KG1 (cell line): ENCODE measurements around the gene STOML1.

ENCODE experiments used
- DNase-seq: peaks from one replicate; lab custom pipeline; 2025; lab: John Stamatoyannopoulos, UW

STOML1 gene

DNA sequence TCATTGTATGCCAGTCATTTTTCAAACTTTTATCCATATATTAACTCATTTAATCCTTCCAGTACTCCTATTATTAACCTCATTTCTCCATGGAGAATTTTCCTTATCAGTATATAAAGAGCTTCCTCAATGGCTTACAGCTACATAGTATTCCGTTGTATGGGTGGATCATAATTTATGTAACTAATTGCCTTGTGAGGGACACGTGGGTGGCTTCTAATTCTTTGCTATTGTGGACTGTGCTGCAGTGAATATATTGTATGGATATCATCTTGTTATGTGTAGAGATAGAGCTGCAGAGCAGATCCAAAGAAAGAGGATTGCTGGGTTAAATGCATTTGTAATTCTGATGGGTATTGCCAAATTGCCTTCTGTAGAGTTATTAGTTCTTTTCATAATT, 27.6 kb upstream of the STOML1 start:
- DNase-seq = no peak

DNA sequence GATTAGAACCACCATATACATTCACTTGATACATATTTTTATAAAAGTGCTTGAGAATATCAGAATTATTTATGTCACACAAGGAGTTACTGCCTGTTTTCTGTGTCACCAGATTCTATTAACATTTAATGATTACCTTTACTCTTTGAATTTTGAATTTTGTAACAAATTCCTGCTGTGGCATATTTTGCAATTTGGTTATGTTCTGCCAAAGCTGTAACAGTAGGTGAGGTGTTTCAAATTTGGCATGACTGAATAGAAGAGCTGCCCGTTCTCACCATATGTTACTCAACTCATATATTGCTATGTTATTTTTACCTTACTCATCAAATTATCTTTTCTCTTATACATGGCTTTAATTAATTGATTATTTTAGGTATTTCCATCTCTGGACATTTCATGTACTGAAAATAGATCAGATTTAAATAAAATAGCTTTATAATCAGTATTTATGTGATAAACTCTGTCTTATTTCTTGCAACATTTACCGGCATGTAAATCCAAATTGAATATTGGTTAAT, 21.3 kb upstream of the STOML1 start:
- no peak for DNase-seq

DNA sequence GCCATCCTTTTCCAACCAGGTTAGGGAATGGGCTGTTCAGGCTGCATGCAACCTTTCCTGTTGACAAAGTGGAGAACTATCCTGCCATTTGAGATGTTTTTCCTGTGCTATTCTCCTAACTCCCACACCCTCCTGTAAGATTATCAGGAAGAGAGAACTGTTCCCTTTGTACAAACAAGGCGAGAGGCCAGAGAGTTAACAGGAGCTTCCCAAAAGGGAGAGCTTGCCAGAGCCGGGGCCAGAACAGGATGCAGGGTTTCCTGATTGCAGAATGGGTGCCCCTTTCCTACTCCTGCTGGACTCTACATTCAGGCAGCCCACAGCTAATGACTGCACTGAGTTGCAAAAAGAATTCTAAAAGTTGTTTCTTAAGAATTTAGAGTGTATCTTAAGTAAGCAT, 19.5 kb upstream of the STOML1 start:
- no peak for DNase-seq

DNA sequence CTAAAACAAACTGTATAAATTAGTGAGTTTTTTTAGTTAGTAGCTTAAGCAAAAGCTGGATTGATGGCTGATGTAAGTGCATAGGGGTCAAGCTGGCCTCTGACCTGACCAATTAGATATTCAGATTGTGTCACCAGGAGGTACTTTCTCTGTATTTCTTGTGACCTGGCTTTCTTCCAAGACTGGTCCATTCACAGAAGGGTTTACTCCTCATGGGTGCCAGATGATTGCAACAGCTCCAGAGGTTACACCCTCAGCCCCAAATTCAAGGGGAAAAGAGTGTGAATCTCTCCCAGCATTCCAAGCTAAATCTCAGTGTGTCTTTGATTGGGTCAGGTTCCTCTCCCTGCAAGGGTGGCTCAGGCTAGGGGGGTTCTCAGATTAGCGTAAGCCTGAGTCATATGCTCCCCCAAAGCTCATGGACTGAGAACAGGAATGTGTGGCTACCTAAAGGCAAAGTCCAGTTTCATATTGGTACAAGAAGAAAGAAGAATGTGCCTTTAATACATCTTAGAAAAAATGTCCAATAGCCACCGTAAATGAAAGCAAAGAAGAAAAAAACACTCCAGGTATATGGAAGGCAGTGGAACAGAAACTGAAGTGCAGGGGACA, 18.9 kb upstream of the STOML1 start:
- no peak for DNase-seq

DNA sequence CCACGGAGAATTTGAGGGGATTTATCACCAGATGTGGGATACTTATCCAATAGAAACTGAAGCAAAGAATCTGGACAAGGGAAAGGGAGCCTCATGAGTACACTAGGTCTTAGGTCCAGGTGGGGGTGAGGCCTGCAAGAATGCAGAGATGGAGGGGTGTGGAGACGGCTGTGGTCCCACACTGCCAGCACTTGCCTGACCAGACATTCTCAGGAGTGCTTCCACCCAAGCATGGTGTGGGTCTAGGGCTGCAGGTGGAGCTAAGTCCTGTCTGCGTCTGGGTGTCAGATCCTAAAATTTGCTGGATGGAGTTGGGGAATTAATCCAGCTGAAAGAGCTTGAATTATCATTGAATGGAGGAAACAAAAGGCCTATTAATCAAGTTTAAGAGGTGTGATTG, 16.8 kb upstream of the STOML1 start:
- DNase-seq = no peak

DNA sequence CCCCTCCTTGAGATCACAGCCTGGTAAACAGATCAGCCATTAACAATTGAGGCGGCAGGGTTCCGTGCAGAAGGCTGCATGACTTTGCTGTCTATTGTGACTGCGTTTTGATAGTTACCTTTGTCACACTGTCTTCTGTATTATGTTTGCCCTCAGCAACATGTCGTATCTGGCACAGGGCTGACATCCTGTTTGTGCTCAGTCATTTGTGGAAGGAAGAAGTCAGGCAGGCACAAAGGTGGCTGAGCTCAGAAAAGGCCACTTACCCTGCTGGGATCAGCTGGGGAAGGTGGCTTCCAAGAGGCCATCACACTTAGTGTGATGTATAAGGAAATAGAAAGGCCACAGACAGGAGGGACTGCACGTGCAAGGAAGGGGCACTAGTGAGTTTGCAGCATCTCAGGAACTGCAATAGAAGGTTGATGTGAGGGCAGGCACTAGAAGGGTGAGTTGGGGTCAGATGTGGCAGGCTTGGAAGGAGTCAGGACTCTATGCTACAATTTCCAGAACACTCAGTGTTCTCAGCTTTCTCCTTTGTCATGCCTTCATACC, 15.8 kb upstream of the STOML1 start:
- no peak for DNase-seq

DNA sequence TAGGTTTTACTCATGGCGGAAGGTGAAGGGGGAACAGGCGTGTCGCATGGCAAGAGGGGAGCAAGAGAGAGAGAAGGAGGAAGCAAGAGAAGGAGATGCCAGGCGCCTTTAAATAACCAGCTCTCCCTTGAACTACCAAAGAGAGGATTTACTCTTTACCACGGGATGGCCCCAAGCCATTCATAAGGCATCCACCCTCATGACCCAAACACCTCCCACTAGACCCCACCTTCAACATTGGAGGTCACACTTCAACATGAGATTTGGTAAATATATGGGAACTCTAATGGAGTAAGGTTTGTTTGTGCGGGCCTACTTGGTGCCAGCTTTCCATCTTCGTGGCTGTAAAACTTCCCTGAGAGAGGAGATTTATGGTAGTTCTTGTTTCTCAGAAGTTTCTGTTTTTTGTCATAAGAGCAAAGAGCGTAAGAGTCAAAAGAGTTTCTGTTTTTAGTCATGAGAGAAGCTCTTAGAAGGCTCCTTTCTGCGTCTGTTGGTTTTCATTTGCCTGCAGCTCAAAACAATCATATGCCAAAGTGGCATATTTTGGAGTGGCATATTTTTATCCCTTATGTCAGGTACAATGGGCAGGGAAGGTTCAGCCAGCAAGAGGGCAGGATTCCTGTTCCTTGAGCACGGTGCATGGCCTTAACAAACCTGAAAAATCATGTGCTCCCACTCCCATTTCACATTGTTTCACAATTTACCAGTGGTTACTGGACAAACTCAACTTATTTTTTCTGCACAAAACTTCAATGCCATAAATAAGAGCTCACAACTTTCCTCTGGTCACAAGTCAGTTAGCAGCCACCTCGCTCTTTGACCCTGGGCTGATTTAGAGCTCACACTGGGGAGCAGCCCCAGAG, 14.9 kb upstream of the STOML1 start:
- DNase-seq = no peak

DNA sequence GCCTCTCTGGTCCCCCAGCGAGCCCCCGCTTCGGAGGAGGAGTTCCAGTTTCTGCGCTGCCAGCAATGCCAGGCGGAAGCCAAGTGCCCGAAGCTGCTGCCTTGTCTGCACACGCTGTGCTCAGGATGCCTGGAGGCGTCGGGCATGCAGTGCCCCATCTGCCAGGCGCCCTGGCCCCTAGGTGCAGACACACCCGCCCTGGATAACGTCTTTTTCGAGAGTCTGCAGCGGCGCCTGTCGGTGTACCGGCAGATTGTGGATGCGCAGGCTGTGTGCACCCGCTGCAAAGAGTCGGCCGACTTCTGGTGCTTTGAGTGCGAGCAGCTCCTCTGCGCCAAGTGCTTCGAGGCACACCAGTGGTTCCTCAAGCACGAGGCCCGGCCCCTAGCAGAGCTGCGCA, 5.9 kb upstream of the STOML1 start:
- DNase-seq = no peak

DNA sequence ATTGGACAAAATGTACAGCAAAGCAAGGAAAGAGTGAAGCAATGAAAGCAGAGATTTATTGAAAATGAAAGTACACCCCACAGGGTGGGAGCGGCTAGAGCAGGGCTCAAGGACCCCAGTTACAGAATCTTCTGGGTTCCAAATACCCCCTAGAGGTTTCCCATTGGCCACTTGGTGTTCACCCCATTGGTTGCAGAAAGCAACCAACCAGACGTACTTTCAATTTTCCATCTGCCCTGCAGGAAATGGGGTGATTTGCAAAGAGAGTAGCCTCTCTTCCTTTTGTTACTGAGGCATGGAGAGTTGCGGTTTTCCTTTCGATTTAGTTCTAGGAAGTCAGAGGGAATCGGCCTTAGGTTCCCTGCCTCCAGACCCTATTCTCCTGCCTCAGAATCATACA, 4.8 kb upstream of the STOML1 start:
- no peak for DNase-seq

DNA sequence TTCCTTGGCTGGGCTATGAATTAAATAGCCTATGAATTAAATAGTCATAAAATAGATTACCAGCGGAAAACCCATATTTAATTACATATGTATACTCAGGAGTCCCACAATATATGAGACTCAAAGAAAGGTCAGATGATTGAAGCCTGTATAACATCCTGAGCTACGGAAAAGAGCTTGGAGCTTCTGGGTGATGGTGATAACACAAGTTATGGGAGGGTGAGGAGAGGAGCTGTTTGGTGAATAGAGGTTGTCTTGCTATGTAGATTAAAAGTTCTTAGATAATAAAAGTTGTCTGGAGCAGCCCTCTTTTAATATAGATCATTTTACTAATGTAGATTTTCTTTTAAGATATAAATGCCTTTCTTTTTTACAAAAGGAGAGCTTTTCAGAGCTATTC, 4.2 kb upstream of the STOML1 start:
- DNase-seq = no peak

DNA sequence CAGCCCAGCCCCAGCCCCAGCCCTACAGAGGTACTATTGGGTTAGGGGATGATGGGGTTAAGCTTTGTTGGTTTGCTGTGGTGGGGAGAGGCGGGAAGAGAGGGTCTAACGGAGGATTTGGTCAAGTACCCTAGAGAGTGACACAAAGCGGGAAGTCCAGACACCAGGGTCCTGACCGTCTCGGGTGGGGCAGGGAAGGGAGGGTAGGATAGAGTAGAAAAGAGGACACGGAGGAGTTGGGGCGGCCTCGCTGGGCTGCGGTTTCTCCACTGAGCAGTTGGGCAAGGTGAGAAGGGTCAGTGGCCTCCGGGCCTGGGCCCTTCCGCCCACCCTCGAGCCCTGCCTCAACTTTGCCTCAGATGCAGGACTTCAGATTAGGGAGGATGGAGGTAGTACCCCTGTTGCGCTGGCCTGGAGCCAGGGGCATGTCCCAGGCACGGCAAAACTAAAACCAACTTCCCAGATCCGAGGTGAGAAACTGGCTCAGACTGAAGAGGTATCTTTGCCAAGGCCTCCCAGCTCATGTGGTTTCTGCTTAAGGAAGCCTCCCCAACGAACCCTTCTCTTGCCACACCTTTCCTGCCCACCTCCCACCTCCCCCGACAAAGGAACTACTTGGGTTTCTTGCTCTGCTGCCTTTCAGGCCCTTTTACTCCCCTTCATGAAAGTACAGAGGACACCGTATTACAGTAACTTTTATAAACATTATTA, 3.0 kb upstream of the STOML1 start:
- DNase-seq = no peak

DNA sequence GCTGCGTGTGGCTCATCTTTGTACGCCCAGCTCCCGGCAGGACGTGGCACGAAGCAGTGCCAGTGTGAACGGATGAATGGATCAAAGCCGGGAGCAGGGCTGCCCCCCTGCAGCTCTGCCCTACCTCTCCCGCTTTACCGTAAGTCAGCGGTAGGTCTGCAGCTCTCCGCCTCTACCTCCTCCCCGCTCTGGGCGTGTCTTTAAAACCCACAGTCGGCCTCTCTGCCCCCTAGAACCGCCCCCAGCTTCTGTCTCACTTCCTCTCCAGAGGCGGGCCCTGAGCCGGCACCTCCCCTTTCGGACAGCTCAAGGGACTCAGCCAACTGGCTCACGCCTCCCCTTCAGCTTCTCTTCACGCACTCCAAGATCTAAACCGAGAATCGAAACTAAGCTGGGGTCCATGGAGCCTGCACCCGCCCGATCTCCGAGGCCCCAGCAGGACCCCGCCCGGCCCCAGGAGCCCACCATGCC, 2.4 kb upstream of the STOML1 start, which contains the start of gene PML:
TSS of gene PML (plus strand) at position 304 of the 471 bp plus-strand sequence. CDS start at position 401, 97 bp downstream.
- DNase-seq = peak; percentile 88

DNA sequence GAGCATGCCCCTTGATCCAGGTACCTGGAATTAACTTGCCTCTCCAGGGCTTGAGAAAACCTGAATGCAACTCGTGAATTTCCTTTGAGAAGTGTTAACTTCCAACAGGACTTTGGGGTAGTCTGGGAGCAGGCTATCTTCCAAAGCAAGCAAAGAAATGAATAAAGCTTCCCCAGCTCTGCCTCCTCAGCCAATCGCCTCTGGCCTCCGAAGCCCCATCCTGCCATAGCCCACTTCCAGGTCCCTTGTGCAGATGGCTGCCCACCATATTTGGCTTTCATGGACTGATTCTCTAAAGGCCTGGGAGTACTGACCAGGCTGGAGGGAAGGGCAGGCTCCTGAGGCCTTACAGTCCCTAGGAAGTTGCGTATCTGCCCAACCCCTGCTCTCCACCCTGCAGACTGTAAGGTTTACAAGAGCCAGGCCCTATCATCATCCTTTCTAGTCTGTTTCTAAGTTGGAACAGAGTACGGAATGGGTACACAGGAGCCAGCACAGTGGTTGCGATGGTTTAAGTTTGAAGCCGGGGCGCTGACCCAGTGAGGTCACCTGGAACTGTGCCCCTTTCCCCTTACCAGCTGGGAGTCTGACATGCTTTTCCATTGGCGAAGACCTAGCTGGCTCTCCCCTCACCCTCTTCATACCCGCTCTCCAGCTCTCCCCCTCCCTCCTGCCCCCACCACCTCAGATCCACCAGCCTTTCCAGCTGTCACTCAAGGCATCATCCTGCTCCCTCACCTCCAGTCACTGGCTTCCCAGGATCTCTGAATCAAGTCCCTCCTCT, 1.3 kb upstream of the STOML1 start:
- no peak for DNase-seq

DNA sequence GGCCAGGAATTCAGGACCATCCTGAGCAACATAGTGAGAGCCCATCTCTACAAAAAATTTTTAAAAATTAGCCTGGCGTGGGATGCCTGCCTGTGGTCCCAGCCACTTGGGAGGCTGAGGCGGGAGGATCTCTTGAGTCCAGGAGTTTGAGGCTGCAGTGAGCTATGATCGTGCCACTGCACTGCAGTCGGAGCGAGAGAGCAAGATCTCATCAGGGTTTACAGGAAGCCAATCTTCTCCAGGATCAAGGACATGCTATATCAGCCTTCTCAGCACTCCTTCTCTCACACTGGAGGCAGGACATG, 451 bp upstream of the STOML1 start:
- DNase-seq = no peak

DNA sequence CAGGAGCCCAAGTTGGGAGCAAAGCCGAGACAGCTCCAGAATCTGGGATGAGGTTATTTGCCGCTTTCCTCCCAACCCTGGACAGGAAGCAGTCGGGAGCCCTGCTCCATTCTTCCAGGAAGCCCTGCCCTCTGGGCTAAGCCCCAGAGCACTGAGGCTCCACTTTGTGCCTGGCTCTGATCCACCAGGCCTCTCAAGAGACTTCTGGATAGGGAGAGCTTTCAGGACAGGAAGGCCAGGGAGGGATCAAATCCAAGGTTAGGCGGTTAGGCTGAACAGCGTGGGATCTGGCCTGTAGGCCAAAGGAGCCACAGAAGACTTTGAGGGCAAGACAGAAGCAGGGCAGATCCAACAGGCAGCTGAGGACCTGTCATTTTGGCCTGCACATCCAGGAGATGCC, 835 bp downstream of the STOML1 start:
- no peak for DNase-seq

DNA sequence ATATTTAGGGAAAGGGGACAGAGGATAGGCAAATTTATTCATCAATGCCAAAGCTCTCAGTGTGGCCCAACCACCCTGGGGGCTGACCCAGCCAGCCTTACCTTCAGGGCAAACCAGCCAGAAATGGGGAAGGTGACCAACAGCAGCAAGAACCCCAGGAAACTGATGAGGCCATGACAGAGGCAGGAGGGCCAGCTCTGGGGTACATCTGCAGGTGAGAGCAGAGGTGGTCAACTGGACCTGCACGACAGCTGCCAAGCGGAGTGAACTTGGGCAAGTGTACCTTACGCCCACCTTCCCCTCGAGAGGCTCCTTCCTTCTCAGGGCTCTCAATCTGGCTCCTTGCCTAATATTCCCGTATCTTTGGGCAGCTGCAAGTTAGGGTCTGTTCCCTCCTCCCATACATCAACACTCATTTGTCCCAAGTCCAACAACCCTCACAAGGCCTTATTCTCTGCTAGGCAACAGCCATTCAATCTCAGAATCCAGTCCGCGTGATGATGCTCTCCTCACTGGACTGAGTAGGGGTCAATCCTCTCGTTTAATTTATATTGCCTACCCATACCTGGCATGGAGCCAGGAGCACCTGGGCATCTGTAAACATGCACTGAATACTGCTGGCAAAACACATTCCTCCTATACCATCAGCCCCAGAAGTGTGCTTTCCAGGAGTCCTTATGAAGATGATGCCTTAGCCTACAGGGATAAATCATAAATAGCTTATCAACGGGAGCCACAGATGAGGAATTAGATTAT, 1.7 kb downstream of the STOML1 start:
- DNase-seq = no peak

DNA sequence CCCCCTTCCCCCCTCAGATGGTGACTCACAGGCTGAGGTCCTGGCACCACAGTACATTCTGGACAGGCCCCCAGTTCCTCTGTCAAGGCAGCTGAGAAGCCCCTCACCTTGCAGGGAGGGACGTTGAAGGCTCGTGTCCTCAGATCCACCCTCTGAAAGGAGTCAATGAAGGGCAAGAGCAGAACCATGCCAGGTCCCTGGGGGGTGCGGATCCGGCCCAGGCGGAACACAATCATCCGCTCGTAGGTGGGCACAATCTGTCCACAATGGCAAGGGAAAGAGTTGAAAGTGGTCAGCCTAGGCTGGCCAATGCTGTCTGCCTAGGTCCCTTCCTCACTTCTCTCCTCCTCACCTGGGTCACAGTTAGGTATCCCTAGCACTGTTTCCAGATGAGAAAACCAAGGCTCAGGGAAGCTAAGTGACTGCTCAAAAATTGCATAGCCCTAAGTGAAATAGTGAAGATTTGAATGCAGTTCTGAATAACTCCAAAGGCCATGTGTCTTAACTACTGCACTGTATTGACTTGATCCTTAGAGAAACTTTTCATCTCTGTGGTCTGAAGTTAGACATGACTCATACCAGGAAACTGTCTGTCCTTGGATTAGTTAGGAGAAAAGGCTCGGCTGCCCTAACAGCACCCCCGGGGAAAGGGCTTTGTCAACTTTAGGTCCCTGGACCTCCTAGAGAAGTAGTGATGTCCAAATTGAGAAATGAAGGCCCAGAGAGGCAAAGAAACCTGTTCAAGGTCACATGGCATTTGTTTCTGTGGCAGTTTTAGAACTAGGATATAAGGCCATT, 2.9 kb downstream of the STOML1 start:
- no peak for DNase-seq

DNA sequence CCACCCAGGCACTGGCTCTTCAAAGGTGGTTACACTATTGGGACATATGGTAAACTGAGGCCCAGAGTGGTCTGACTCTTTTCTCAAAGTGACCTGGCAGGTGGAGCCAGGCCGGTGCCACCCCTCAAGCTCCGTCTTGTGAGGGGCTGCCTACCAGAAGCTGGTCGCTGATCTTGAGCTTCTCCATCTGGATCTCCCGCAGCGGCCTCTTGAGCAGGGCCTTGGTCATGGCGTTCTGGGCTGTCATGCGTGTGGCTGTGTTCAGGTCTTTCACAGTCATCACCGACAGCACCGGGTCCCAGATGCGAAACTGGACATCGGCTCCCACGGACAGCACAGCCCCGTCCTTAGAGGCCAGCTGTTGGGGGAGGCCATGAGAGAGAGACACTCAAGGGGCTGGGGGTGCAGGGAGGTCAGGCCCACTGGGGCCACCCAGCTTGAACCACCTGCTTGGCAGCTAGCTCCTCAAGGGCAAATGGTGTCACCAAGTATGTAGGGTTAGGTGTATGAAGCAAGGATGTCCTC, 3.6 kb downstream of the STOML1 start:
- no peak for DNase-seq

DNA sequence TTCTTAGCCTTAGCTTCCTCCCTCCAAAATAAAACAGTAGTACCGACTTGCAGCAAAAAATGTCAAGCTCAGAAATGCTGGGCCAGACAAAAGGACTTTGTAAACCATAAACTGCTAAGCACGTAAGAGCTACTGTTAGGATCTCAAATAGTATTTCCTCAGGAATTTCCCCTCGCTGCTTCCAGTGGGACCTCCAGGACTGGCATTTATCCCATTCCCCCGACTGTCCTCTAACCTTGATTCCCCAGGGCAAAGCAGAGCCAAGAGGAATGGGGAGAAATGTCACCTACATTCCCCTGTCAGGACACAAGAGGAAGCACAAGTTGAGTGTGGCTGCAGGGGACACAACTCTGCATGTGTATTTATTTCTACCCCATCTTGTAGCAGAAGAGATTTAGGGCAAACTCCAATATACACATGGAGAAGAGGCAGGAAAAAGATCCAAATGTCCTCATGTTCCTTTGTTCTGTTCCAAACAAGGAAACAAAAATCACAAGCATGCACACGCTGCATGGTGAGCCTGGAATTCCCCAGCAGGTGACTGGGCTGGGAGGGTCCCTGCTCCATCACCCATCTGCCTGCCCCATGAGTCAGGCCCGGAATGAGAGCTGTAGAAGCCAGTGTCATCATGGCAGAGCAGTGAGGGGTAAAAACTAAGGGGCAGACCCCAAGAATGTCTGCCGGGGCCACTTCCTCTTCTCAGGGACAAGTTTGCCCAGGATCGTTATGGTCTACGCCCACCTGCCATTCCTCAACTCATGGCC, 4.2 kb downstream of the STOML1 start:
- DNase-seq = no peak
